Daoy (cell line): ENCODE measurements around the gene CYSRT1. TPM values are rescaled to one million over a fixed set of nuclear protein-coding genes. Genes with fewer than 3 reads are reported as not detected.
"Not testable (repeated sequence)": the region's sequence is repeated elsewhere in the genome, so short reads cannot be mapped to it uniquely, and the experiment has no call there.

Experiments used
- DNase-seq: peaks from one replicate; pipeline ENCODE4 v3.0.0-alpha.2; 2015; ENCODE audit warnings: low read depth
- total RNA-seq: library from RNA; depleted of rRNA; stranded (reverse); fragments of >200 nt; shearing (Covaris generic); gene quantifications from 2 replicates; pipeline ENCODE4 v1.2.3, GENCODE V29; 2014

CYSRT1 gene
- total RNA-seq, 1 experiment from 2014 or later = 0.91 TPM

DNA sequence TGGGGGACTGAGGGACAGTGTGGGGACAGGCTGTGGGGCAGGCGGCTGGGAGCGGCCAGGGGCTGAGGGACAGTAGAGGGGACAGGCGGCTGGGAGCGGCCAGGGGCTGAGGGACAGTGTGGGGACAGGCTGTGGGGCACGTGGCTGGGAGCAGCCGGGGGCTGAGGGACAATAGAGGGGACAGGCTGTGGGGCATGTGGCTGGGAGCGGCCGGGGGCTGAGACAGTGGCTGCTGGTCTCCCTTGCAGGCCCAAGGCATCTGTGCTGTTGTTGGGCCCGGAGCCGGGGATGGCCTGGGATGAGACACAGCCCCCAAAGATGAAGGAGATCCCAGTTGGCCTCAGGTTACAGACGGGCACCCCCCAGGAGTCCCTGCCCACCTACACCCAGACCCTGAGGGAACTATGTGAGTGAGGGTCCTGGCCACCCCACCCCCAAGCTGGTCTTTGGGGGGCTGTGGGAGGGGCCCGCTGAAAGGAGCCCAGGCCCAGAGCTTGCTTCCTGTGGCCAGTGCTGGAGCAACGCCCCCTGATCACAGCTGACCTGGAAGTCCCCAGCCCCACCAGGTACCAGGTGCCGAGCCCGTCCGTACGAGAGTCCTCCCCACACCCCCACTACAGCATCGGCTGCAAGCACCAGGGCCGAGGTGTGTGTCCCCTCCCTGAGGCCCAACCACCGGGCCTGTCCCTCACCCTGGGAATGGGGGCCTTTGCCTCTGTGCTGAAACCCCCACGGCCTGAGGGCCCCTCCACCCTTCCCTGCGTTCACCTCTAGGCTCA lies 26.7 kb downstream of the CYSRT1 start:
- DNase-seq = no peak

DNA sequence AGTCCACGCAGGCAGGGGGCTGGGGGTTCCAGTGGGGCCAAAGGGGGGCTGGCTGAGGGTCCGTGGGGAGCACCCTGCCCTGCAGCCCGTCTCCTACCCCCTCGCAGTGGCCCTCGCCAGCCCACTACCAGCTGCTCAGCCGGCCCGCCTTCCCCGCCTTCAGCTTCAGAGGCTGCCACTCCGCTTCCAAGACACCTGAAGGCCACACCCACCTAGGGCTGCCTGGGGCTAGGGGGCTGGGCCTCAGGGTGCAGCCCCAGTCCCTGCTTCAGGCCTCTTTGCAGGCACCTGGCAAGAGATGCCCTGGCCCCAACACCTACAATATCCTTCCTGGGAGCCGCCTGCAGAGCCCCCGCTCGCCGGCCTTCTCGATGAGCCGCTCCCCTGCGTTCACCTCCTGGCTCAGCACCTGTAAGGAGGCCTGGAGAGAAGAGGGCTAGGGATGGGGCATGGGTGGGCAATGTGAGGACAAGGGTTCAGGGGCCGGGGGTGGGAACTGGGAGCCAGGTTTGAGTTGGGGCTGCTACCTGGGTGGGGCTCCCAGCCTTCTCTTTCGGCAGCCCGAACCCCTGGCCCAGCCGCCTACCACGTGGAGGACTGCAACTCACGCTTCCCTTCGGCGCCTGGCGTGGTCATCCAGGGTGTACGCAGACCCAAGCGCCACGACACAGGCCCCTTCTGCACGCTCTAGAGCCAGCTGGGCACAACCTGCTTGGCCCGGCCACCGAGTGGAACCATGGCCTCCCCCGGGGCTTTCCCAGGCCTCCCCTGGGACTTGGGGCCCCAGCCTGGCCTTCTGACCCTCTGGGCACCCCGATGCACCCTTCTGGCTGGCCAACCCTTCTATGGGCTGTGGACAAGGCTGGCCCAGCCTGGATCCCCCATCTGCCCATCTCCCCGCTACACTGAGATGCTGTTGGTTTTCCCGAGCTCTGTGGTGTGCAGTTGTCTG lies 27.9 kb downstream of the CYSRT1 start:
- no peak for DNase-seq

DNA sequence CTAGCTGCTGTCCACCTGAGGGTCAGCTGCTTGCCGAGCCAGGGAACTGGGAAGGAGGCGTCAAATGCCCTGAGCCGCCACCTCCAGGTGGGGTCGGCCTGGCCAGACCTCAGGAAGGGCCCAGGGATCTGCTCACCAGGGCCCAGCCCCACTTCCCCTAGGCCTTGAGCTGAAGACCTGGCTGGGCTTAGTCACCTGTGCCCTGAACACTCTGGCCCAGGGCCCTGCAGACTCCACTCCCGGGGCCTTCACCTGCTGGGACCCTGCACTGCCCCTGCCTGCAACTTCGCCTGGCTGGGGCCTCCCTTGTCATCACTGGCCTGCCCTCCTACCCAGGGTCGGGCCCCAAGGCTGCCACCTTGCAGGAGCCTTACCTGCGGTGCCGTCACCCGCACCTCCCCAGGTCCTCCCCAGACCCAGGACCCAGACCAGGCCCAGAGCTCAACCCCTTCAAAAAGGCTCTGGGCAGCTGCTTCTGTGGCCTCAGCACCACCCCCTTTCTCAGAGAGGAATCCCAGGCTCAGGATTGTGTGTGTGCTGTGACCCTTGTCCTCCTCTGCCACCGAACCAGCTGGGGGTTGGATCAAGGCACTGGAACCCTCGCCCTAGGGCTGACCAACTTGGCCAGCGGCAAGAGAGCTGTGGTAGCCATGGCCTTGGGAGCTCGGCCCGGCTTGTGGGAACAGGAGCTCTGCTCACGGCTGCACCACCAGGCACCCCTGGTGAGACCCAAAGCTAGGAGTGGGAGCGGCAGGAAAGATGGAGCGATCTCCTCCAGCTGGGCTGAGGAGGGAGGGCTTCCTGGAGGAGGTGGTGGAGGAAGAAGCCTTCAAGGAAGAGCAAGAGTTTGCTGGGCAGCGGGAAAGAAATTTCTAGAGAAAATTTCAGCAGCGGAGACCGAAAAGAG lies 29.0 kb downstream of the CYSRT1 start:
- DNase-seq = no peak

DNA sequence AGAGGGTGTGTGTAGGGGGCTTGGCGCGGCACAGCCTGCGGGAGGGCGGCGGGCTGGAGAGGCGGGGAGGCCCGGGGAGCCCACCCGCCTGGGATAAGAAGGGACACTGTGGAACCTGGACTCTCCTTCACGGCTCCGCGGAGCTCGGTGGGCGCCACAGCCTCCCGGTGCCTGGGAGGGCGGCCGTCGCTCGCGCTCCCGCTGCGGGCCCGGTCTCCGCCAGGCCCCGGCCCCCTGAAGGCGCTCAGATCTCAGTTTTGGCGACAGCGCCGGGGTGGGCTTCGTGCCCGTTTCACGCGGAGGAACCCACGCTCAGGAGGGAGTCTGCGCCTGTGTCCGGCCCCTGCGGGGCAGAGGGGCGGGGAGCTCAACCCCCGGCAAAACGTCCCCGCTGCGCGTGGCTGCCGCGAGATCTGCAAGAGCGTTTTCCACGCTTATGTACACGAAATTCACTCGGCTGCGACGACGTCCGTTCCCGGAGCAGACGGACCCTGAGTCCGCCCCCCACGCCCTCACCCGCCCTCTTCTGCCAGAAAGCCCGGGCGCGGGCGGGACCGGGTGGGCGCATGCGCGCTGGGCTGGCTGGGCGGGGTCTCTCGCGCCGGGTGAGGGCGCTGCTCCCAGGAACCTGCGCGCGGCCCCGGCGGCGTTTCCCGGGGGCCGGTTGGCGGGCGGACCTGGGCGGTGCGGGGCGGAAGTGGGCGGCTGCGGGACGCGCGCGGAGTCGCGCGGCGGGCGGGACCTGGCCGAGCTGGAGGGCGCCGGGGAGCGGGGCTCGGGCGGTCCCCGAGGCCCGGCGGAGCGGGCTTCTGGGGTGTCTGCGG lies 29.9 kb downstream of the CYSRT1 start, which contains the start of gene NELFB:
TSS of gene NELFB (plus strand) at position 704 of the 824 bp plus-strand sequence.
- peak; percentile 95 for DNase-seq

DNA sequence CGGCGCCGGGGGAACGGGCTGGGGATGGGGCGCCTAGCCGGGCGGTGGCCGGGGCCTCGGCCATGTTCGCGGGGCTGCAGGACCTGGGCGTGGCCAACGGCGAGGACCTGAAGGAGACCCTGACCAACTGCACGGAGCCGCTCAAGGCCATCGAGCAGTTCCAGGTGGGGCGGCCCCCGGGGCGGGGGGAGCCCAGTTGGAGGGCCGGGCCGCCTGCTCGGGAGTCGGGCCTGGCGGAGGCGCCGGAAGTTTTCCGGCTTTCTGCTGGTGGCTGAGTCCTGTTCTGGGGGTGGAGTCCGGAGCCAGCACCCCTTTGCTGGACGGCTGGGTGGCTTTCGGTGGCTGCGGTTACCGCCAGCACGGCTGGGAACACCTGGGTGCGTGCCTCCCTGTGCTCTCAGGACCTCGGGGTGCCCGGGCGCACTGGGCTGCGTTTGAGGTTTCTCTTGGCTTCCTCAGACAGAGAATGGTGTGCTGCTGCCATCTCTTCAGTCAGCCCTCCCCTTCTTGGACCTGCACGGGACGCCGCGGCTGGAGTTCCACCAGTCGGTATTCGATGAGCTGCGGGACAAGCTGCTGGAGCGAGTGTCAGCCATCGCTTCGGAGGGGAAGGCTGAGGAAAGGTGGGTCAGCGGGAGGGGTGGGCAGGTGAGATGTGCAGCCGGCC lies 30.6 kb downstream of the CYSRT1 start:
- DNase-seq = no peak

DNA sequence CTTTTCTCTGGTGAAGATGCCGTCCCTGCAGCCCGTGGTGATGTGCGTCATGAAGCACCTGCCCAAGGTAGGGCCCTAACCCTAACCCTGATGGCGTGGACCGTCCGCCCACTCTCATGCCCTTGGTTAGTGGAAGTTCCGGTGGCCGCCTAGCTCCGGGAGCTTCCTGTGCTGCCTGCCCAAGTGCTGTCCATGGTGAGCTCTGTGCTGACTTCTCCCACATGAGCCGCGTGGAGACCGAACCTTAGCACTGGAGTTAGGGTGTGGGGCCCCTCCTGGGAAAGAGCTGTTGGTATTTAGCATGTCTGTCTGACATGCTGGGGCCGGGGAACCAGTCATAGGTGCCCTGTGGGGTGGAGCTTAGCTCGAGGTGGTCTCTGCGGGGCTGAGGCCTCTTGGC lies 31.4 kb downstream of the CYSRT1 start:
- no peak for DNase-seq

DNA sequence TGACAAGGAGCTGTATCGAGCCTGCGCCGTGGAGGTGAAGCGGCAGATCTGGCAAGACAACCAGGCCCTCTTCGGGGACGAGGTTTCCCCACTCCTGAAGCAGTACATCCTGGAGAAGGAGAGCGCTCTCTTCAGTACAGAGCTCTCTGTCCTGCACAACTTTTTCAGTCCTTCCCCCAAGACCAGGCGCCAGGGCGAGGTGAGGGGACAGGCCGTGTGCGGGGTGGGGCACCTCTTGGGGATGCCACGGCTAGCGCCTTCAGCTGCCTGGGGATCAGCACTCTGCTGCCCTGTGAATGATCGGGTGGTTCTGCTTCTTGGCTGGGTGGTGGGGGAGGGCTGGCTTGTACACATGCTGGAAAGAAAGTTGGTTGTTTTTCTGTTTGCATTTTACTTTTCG lies 31.9 kb downstream of the CYSRT1 start:
- DNase-seq = no peak

DNA sequence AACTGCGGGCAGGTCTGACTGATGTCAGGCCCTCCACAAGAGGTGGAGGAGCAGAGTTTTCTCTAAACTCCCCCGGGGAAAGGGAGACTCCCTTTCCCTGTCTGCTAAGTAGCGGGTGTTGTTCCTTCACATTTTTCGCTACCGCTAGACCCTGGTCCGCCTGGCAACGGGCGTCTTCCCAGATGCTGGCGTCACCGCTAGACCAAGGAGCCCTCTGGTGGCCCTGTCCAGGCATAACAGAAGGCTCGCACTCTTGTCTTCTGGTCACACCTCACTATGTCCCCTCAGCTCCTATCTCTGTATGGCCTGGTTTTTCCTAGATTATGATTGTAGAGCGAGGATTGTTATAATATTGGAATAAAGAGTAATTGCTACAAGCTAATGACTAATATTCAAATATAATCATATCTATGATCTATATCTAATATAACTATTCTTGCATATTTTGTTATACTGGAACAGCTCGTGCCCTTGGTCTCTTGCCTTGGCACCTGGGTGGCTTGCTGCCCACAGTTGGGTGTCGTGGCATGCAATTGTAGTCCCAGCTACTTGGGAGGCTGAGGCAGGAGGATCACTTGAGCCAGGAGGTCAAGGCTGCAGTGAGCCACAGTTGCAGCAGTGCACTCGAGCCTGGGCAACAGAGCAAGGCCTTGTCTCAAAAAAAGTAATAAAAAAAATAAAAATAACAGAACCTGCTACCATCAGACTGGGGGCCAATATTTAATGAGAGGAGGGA lies 37.4 kb downstream of the CYSRT1 start:
- not testable (repeated sequence) for DNase-seq

DNA sequence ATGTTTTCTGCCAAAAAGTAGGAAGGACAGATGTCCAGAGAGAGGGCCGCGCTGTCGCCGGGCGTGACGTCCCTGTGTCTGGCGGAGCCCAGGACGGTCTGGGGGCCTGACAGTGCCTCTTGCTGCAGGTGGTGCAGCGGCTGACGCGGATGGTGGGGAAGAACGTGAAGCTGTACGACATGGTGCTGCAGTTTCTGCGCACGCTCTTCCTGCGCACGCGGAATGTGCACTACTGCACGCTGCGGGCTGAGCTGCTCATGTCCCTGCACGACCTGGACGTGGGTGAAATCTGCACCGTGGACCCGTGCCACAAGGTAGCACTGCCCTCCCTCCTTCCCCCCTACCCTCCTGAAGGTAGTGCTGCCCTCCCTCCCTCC lies 37.9 kb downstream of the CYSRT1 start:
- DNase-seq = no peak

DNA sequence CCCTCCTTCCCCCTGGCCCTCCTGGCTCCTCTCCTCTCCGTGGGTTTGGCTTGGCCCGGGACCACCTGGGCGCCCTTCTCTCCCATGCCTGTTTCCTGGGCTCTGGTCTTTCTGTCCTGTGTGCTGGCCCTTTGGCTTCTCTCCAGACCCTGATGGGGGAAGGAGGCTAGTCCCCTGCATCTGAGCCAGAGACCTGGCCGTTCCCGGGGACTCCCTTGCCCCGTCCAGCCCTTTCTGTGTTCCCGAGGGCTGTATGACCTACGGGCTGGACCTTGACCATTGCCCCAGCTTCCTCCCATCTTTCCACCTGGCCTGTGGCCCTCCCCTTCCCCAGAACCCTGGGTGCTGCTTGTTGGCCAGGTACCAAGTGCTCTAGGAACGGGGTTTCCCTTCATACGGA lies 38.5 kb downstream of the CYSRT1 start:
- DNase-seq = no peak

DNA sequence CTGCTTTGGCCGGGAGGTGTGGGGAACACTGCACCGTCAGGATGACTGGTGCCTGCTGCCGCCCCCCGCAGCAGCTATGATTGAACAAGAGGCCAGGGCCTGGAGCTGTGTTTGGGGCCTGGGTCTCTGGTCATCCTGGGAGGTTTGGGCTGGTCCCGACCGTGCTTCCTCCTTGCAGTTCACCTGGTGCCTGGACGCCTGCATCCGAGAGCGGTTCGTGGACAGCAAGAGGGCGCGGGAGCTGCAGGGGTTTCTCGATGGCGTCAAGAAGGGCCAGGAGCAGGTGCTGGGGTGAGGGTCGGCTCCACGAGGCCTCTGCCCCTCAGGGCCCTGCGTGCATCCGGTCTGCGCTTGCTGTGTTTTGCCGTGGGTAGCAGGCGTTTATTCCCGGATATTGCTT lies 39.1 kb downstream of the CYSRT1 start:
- no peak for DNase-seq

DNA sequence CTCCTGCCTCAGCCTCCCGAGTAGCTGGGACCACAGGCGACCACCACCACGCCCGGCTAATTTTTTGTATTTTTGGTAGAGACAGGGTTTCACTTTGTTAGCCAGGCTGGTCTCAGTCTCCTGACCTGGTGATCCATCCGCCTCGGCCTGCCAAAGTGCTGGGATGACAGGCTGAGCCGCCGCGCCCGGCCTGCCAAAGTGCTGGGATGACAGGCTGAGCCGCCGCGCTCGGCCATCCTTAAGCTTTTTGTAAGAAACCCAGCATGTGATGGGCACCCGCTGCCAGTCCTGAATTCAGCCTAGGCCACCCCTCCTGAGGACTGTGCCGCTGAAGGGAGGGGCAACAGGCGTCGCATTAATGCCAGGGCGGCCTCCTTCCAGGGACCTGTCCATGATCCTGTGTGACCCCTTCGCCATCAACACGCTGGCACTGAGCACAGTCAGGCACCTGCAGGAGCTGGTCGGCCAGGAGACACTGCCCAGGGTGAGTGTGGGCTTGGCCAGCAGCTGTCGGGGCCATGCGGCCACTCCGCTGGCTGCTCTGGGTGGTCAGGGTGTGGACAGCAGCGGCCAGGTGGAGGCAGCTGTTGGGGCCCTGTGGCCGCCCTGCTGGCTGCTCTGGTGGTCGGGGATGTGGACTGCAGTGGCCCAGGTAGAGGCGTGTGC lies 40.7 kb downstream of the CYSRT1 start:
- no peak for DNase-seq

DNA sequence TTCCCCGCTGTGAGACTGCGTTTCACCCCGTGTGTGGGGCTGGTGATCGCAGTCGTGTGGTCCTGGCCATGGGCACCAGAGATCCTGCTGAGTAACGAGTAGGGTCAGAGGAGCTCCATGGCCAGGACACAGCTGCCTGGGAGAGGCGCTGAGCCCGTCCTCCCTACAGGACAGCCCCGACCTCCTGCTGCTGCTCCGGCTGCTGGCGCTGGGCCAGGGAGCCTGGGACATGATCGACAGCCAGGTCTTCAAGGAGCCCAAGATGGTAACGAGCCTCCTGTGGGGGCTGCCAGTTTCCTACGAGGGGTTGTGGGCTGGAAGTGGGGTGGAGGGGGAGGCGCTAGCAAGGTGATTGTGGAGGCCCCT lies 41.2 kb downstream of the CYSRT1 start:
- no peak for DNase-seq

DNA sequence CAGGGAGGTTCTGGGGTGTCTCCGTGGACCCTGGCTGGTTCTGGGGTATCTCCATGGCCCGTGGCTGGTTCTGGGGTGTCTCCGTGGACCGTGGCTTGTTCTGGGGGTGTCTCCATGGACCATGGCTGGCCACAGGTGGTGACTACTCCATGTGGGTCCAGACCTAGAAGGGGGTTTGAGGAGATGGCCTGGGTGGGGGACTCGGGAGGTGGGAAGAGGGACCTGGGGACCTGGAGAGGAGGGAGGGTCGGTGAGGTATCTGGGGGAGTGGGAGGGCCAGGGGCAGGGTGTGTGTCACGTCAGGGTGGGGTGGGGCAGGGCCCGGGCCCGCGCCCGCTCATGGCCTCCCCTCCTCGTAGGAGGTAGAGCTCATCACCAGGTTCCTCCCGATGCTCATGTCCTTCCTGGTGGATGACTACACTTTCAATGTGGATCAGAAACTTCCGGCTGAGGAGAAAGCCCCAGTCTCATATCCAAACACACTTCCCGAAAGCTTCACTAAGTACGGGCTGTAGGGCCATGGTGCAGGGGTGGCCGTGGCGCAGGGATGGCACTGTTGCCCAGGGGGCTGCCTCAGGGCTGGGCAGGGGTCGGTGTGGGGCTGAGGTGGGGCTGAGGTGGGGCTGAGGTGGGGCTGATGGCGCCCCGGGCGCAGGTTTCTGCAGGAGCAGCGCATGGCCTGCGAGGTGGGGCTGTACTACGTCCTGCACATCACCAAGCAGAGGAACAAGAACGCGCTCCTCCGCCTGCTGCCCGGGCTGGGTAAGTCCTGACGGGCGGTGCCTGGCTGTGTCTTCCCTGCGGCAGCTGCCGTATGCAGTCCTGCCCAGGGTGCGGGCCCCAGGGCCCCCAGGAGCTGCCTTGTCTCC lies 41.8 kb downstream of the CYSRT1 start:
- DNase-seq = no peak

DNA sequence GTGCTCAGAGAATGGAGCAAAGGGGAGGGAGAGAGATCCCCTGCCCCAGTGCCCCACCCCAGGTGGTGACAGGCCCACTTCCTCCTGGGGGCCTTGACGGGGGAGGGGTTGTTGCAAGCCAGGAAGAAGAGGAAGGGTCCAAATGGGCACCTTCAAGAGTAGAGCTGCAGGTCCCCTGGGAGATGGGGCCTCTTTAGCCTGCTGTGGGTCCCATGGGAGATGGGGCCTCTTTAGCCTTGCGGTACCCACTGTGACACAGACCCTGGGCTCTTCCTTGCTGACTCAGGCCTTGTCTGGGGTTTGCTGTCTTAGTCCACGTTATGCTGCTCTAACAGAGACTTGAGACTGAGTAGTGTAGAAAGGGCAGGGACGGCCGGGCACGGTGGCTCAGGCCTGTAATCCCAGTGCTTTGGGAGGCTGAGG lies 43.0 kb downstream of the CYSRT1 start:
- no peak for DNase-seq

DNA sequence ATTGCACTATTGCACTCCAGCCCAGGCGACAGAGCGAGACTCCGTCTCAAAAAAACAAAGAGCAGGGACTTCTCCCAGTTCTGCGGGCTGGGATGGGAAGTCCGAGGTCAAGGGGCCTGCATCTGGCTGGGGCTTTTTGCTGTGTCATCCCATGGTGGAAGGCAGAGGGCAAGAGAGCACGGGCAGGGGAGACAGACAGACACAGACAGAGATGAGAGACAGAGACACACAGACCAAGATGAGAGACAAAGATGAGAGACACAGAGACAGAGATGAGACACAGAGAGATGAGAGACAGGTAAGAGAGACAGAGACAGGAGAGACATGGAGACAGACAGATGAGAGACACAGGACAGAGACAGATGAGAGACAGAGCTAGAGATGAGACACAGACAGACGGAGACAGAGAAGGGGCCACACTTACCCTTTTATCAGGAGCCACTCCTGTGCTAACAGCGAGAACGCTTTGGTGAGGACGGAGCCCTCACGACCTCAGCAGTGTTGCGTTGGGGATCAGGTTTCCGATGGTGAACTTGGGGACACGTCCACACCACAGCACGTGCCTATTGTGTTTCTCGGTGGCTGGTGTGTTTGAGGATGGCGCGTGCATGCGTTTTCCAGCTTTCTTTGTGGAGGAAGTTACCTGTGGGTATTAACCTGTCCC lies 43.7 kb downstream of the CYSRT1 start:
- DNase-seq = no peak

DNA sequence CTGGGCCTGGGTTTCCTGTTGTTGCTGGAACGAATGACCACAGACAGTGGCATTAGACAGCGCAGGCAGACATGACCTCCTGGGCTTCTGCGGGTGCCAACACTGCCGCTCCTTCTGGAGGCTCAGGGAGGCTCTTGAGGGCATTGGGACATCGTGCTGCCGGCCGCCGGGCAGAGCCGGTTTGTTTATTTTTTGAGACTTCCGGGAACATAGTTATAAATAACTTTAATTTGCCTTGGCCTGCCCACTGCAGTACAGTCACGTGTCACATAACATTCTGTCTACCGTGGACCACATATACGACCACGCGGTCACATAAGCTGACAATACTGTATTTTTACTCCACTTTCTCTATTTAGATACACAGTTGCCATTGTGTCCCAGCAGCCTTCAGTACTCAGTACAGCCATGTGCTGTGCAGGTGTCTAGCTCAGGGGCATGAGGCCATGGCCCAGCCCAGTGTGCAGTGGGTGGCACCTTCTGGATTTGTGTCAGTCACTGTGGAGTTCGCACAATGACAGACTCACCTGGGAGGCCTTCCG lies 44.3 kb downstream of the CYSRT1 start:
- DNase-seq = no peak
